Stimulated activated CD4-positive, alpha-beta T cell treated with anti-CD3 and anti-CD28 coated beads, Interleukin-2, amount 100 ng/mL, for 4 hours (primary cell): ENCODE results near the gene POT1.

ENCODE experiments used
- DNase-seq: peaks from one replicate; pipeline ENCODE4 v3.0.0-alpha.2; 2020; ENCODE audit warnings: low read depth

The POT1 gene

DNA sequence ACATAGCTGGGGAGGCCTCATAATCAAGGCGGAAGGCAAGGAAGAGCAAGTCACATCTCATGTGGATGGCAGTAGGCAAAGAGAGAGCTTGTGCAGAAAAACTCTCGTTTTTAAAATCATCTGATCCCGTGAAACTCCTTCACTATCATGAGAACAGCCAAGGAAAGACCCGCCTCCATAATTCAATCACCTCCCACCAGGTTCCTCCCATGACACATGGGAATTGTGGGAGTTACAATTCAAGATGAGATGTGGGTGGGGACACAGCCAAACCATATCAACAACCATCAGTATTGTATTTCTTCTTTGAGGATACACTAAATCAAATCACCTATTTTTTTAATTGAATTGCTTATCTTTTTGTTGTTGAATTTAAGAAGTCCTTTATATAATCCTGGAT, 16.7 kb downstream of the POT1 start:
- DNase-seq: no peak

DNA sequence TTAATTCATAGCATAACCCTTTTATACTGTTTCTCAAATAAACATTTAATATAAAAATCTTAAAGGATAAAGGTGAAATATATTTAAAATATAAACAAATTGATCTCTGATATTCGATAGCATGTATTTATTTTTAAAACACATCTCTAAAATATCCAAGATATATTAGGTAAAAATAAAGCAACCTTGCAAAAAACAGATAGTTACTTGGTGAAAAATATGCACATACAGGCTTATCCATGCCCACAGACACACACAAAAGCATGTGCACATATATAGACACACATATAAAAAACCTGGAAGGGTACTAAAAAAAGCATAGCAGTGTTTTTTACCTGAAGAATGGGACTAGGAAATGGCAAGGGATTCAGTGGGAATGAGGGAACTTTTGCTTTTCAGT, 19.8 kb downstream of the POT1 start:
- no peak for DNase-seq

DNA sequence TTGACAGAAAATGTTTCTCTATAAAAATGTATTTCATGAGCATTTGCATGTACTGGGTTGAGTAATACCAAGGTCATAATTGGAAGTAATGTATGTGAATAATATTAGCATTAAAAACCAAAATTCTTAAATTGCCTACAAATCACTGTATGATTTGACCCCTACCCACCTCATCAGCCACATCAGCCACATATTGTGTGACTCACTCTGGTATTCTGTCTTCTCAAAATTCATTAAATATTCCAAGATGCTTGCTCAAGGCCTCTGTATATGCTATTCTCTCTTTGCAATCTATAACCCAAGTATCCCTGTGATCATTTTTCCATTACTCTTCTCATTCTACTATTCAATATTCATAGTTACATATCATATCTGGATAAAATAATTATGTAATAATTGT, 21.4 kb downstream of the POT1 start:
- DNase-seq: no peak

DNA sequence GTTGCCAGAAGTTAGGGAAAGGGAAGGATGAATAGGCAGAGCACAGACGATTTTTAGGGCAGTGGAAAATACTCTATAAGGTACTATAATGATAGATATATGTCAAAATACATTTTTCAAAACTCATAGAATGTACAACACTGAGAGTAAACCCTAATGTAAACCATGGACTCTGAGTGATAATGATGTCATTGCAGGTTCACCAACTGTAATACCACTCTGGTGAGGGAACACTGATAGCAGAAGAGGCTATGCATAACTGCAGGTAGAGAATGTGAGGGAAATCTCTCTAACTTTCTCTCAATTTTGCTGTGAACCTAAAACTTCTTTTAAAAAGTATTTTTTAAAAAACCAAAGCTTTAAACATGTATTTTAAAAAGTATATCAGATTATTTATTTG, 22.1 kb downstream of the POT1 start:
- no peak for DNase-seq

DNA sequence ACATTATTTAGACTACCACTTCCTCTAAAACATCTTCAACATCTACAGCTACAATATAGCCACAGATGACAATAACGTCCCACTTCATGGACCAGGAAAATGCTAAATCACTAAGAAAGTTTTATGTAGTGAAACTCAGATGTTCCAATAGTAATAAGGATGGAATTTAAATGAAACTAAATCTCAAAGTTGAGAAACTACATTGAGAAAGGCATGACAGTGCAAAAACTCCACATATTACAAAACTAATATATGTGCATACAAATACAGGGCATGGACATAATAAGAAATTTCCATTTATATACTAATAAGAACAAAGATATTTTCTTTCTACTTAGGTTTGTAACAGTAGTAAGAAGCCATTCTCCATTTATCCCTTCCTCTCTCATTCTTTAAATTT, 31.1 kb downstream of the POT1 start:
- no peak for DNase-seq

DNA sequence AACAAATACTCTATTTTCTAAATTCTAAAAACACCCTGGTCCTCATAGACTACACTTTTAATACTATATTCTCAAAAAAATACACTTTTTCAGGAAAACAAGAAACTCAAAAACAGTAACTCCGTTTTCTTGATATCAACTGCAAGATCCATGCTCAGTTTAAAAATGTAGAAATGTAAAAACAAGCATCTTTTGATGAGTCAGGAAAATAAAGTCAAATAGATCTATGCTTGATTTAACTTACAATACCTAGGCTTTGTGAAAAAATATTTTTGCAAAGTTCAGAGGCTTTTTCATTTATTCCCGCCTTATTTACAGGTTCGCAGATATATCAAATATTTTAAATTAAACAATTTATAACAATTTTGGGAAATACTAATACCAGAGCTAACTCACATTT, 33.6 kb downstream of the POT1 start:
- DNase-seq: no peak

DNA sequence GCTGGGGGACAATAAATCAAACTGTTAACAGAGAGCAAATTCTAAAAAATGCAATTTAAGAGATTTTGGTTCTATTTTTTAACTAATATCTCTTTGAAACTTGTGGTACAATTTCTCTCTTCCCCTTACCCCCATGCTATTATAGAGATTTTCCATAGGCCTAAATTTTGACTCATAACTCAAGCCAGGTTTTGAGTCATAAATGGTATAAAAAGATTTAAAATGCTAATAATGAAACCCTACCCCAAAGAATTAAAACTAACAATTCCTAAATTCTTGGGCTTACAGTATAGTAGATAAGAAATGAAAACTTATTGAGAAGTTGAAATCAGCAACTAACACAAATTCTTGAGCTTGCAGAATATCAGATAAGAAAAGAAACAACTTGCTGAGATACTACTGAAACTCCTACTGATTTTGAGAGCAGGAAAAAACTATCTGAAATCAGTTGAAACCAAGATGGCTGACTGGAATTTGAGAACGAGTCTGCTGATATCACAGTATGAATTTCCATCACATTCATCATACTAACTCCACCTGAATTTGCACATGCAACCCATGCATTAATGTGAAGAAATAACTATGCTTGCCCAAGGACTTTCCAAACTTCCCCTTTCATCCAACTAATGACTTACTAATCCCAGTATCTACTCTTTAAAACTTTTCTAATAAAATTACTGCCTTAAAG, 36.3 kb downstream of the POT1 start:
- DNase-seq: no peak

DNA sequence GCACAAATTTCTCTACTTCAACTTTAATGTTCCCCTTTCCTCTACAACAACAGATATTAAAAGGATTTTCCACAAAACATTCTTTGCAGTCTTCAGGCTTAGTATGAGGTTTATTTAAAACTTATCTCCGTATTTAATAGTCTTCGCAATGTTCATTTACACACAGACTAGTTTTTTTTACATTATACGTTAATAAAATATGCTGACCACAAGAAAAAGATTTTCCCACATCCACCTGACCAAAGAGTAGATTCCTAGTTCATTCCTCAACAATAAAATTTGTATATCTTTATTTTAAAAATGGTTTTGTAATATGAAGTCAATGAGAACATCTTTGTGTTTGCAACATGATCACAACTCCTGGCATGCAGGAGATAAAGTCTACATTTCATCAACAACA, 42.4 kb downstream of the POT1 start:
- no peak for DNase-seq

DNA sequence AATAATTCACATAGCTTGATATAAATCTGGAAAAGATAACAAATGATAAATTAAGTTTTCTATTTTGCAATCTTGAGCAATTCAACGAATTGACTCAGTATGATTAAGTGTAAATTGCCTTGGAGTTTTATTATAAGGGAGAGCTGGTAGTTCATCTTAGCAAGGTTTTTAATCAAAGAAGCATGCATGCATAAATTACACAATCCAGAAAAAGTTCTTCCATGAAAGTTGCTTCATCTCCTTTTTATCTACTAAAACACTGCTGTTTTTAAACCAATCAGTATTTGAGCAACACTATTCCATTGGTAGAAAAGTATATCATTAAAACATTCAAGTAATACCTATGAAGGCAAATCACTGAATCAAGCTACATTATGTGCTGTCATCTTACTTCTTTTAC, 47.6 kb downstream of the POT1 start:
- DNase-seq: no peak

DNA sequence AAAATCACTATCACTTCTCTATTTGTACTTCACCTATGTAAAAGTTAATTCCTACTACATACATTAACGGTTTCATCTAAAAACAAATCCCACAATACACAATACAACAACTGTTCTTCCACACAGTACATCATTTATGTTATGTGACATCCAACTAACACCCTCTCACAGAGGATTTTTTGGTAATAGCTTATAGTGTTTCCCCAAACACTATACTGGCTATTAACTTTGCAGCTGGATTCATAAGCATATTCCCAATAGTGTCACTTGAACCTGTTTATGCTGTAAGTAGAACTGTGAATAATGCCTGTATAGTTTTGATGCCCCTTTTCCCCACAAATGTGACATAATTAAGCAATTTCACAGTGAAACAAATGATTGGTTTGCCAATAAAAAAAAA, 49.9 kb downstream of the POT1 start:
- no peak for DNase-seq

DNA sequence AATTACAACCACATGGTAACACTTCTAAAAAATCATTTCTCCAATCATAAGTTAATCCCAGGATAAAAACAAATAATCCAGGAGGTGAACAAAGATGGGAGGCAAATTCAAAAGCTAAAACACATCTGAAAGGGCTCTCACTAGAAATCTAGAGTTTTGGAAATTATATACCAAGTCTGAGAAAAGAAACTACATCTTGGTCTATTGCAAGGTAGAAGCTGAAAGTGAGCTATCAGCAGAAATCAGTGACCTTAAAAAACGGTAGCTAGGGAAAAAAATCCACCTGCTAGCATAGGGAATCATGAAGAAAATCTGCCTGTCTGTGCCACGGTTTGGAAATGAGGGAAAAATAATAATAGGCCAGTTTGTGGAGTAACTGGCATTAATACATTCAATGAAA, 50.5 kb downstream of the POT1 start:
- DNase-seq: no peak

DNA sequence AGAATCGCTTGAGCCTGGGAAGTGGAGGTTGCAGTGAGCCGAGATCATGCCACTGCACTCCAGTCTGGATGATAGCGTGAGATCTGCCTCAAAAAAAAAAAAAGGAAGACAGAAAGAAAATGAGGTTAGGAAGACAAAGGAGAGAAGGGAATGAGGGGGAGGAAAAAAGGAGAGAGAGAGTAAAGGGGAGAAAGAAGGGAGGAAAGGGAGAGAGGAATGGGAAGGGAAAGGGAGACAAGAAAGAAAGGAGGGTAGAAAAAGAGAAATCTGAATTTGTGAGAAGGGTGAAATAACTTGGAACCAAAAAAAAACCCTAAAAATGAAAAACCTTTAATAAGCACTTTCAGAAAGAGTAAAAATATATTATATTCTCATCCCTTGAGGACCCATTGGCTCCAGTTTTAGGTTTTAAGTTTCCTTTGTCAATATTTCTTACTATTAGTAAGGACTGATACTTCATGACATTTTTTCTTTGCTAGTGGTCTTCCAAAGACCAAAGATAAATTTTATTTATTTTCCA, 54.9 kb downstream of the POT1 start:
- DNase-seq: no peak

DNA sequence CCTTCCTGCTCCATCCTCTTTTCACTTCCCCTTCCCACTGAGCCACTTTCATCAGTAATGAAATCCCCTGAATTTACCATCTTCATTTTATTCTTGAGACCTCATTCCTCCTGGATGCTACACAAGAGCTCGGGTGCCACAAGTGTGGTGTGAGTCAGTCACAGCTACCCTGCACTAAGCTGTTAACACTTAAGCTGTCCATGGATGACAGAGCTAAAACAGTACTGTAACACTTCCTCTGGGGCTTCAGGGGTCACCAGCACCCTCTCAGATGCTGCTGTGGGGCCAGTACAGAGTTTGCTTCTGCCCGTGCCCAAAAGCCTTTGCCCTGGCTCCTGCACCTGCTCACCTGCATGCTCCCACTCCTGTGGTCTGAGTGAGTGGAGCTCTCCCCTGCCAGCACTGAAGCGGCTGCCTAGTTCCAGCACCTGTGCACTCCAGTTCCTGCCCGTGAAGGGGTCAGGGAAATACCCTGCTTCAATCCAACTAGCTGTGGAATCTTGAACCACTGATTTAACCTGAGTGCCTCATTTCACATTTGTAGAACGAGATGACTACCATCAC, 71.9 kb downstream of the POT1 start:
- DNase-seq: no peak

DNA sequence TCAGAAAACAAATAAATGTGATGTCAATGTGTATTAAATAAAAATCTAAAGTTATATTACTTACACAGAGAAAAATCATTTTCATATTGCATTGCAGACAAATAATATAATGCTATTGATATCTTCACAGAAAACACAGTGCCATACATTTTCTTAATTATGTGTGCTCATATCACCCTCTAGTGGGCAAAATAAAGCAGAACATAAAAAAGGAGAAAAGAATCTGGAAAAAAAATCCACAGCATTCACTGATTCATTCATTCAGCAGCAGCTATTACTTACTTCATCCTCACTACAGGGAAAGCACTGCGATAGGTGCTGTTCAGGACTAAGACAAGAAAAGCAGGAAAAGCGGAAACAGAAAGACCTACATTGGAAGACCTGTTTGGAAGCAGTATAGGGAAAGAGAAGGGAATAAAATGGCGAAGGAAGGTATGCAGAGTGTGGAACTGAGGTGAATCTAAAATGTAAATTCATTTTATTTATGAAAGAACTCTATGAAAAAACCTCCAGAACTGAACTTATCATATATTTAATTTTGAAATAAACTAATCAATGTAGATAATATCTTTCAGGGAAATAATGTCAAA, 73.2 kb downstream of the POT1 start:
- DNase-seq: no peak

DNA sequence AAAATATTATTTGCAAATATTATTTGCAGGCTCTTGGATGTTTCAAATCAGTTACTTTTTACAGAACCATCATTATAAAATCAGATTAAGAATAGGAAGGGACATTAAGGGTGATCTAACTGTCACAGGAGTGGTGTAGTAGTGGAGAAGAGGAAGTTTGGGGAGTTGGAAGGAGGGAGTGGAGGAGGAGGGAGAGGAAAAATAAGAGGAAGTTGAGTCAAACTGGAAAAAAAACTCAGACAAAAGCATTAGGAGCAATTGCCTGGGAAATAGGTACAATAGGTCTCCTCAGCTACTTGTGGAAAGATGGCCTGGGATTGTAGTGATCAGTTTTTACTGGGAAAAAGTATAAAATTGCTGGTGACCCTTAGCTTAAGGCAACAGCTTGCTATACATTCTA, 86.3 kb downstream of the POT1 start:
- DNase-seq: no peak

DNA sequence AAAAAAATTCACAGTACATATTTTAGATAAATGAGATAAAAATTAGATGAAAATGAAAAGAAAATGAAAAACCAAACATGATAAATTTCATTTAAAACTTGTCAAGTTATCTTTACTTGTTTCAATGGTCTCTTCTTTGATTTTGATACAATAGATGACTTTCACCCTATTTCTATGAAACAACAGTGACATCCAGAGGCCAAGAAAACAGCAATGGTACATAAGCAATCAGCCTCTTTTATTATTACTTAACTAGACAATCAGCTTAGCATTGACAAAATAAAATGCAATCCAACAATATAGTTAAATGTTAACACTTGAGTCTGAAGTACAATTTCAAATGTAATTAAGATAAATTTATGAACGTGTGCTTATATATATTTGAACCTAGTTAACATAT, 89.2 kb downstream of the POT1 start:
- no peak for DNase-seq

DNA sequence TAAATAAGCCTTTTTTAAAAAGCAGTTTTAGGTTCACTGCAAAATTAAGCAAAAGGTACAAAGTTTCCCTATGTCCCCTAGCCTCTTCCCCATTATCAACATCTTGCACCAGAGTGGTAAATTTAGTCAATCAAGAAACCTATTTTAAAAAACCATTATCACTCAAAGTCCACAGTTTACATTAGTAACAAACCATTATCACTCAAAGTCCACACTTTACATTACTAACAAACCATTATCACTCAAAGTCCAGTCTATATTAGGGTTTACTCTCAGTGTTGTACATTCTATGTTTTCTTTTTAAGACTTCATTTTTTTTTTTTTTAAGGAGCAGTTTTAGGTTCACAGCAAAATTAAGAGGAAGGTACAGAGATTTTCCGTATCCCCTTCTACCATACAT, 89.9 kb downstream of the POT1 start:
- DNase-seq: no peak

DNA sequence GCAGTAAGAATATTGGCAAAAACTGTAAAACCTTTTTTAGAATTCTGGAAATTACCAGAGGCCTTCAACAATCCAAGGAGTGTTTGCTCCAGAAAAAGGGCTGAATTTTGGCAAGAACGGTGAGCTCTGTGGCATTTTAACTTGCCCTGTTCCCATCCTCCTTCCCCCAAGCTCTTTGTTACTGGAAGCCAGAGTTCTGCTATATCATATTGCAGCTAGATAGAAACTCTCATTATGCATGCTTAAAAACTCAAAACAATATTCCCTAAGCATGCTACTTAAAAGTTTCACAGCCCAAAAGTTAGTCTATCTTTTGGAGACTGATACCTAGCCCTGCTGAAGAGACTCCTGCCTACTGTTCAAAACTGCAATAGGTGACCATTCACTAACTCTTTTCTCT, 93.5 kb downstream of the POT1 start:
- no peak for DNase-seq

DNA sequence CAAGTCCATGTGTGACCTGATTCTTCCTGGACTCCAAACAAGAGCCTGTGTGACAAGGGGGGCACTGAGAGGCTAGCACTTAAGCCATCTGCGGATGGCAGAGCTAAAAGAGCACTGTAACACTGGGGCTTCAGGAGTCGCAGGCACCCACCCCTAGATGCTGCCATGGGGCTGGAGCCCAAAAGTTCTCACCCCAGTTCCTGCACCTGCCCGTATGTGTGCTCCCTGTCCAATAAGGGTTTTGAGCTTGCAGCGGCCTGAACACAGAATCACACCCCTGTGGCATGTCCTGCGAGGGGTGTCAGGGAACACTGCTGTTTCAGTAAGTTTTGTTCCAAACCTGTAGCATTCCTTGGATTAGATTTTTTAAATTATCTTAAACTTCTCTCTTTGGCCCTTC, 110.8 kb downstream of the POT1 start:
- no peak for DNase-seq

DNA sequence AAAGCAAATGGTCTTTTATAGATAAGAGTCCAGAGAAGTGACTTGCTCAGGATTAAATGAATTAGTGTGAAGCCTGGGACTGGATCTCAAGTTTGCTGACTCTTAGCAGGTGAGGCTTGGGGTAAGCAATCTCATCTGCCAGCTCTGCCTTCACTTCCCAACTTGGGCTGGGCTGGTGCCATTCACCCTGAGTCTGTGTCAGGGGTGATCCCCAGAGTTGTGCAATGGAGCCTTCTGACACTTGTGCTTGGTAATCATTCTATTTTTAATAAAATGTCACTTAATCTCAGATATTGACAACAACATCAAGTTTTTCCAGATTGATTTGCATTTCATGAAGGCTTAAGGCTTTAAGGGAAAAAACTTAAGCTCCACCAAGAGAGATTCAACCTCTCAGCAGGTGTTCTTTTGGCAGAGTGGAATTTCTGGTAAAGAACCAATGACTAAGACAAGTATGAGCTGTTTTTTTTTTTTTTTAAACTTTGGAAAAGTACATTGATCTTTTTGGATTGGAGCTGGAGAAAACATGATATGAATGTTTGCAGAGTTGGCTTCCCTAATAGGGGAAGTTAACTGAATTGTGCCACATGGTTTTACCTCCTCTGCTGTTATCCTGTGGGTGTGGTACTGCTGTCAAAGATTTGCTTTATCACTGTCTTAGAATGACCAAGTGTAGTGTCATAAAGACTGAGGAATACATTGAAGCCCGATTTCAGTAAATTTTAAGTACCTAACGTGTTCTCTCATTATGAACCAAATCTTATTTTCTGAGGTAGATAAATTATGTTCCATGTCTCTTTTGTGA, 115.4 kb downstream of the POT1 start:
- no peak for DNase-seq

DNA sequence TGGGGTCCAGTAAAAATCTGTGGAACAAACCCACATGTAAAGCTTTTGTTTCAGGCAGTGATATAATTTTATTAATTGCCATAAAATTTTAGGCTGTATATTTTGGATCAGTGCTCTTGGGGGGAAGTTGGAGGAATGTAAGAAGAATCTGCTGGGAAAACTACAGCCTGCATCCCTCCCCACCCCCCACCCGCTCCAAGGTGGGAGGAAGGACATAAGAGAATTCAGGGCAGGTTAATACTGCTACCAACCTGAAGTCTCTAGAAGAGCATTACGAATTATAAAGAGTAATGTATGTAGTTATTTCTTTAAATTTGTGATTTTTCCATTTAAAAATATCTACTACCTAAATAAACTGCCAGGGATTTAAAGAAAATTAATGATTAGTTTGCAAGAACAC, 116.9 kb downstream of the POT1 start:
- DNase-seq: no peak

DNA sequence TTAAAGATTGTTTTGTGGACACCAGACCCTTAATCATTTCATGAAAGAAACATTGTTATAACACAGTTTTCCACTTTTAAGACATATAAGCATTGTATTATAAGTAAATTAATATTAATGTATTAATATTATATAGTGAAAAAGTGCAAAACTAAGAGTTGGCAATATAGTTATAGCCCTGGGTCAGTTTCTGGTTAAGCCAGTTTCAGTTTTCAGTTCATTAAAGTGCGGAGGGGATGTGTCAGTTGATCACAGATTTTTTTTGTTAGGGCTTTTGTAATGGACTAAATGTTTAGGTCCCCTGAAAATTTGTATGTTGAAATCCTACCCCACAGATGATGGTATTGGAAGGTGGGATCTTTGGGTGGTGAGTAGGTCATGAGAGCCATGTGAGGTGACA, 118.3 kb downstream of the POT1 start:
- no peak for DNase-seq

DNA sequence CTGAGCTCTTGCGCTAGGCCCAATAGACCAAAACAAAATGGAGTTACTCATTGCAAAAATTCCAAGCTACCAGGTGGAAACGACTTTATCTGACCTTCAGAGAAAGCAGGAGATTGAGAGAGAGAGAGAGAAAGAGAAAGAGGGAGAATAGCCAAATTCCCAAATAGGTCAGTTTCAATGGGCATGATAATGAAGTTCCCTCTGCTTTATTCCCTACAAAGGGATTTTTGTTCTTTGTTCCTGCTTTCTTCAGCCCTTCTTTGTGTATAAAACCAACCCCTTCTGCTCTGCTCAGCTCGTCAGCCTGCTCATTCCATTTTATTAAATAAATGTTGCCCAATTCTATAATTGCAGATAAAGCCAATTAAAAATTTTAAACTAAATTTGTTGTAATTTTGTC, 119.0 kb downstream of the POT1 start:
- DNase-seq: no peak
